ENCODE results near the gene CTNNBIP1.

DNA sequence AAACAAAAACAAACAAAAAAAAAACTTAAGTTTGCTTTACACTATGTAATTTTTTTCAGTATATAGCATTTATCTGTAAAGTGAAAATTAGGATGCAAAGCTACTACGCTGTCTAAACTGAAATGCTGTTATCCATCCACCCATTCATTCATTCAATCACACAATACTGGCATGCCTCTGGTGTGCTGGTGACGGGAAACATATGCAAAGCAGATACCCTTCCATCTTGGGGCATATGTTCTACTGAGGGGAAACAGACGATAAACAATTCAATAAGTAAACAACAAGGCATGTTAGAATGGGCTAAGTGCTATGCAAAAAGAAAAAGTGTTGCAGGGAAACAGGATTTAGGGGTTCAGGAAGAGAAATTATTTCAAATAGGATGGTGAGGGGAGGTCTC lies 89.5 kb downstream of the CTNNBIP1 start:
- TF ChIP-seq POLR2AphosphoS5 (IDR thresholded peaks at IDR 0.05) (no peak), CTCF (IDR thresholded peaks at IDR 0.05; ENCODE audit: poor library complexity, severe bottlenecking) (no peak), SMC3 (conservative IDR thresholded peaks at IDR 0.05; ENCODE audit: poor library complexity) (no peak), EP300 (conservative IDR thresholded peaks at IDR 0.05; ENCODE audit: poor library complexity, severe bottlenecking) (no peak), EZH2 (IDR thresholded peaks at IDR 0.05; ENCODE audit: borderline replicate concordance, insufficient read depth, low read length, poor library complexity, severe bottlenecking) (no peak), REST (IDR thresholded peaks at IDR 0.05; ENCODE audit: borderline replicate concordance) (no peak)
